Fibroblast of skin of abdomen (primary cell): ENCODE measurements around the gene FUOM. TPM values are rescaled to one million over a fixed set of nuclear protein-coding genes. Genes with fewer than 3 reads are reported as not detected.

Experiments used
- DNase-seq: peaks from one replicate; pipeline ENCODE4 v3.0.0-alpha.2; 2013
- polyA plus RNA-seq, 2 experiments: library from polyadenylated mRNA; unstranded; fragments of 120-200 nt; gene quantifications; one replicate each; pipeline ENCODE4 v1.2.1, GENCODE V29; 2013; ENCODE audit not compliant: insufficient read length in 2 of 2

FUOM gene, protein sequence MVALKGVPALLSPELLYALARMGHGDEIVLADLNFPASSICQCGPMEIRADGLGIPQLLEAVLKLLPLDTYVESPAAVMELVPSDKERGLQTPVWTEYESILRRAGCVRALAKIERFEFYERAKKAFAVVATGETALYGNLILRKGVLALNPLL
- polyA plus RNA-seq (2013, experiment 1 of 2; ENCODE audit: insufficient read length): 19.1 TPM
- polyA plus RNA-seq (2013, experiment 2 of 2; ENCODE audit: insufficient read length): 19.2 TPM

GRCh38 chr10:133357285-133358161 is at the start of gene FUOM:
TSS of gene FUOM (minus strand) at chr10:133358019. CDS start at chr10:133358007, 12 bp downstream.
- DNase-seq: peak; percentile 70

DNA sequence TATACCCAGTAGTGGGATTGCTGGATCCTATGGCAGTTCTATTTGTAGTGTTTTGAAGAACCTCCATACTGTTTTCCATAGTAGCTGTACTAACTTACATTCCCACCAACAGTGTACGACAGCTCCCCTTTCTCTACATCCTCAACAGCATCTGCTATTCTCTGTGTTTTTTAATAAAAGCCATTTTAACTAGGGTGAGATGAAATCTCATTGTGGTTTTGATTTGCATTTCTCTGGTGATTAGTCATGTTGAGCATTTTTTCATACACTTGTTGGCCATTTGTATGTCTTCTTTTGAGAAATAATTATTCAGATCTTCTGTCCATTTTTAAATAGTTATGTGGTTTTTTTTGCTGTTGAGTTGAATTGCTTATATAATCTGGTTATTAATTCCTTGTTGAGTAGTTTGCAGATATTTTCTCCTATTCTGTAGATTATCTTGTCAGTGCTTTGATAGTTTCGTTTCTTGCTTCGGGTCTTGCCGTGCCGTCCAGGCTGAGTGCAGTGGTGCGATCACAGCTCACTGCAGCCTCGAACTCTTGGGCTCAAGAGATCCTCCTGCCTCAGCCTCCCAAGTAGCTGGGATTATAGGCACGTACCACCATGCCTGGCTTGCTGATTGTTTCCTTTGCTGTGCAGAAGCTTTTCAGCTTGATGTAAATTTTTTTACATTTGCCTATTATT is 48.2 kb upstream of the FUOM start:
- DNase-seq: peak; percentile 68

DNA sequence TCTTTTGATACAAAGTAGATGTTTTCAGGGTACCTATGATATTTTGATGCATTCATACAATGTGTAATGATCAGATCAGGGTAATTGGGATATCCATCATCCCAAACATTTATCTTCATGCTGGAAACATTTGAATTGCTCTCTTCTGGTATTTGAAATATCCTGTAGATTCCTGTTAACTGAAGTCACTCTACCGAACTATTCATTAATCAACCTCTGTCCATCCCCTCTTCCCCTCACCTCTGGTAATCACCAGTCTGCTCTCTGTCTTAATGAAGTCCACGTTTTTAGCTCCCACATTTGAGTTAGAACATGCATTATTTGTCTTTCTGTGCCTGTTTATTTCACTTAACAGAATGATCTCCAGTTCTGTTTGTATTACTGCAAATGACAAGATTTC is 47.5 kb upstream of the FUOM start:
- peak; percentile 53 for DNase-seq

- DNase-seq: no peak
These were observed 46.0 kb upstream of the FUOM start for GRCh38 chr10:133403784-133404183.

DNA sequence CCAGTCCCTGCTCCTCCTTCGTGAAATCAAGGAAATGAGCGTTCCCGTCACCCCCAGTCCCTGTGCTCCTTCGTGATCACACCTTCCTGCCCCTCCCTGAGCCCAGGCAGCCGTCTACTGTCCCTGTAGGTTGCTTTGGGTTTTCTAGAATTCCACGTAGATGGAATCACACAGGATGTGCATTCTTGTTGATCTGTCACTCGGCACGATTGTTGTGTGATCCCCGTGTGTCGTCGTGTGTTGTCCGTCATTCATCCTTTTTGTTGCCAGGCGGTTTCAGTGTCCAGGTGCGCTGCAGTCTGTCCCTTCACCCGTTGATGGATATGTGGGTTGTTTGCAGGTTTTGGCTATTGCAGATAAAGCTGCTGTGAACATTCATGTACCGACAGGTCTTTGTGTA is 45.5 kb upstream of the FUOM start:
- DNase-seq: no peak

- no peak for DNase-seq
These were observed 44.3 kb upstream of the FUOM start for GRCh38 chr10:133401981-133402725.

- no peak for DNase-seq
These were observed 43.7 kb upstream of the FUOM start for GRCh38 chr10:133401500-133401899.

DNA sequence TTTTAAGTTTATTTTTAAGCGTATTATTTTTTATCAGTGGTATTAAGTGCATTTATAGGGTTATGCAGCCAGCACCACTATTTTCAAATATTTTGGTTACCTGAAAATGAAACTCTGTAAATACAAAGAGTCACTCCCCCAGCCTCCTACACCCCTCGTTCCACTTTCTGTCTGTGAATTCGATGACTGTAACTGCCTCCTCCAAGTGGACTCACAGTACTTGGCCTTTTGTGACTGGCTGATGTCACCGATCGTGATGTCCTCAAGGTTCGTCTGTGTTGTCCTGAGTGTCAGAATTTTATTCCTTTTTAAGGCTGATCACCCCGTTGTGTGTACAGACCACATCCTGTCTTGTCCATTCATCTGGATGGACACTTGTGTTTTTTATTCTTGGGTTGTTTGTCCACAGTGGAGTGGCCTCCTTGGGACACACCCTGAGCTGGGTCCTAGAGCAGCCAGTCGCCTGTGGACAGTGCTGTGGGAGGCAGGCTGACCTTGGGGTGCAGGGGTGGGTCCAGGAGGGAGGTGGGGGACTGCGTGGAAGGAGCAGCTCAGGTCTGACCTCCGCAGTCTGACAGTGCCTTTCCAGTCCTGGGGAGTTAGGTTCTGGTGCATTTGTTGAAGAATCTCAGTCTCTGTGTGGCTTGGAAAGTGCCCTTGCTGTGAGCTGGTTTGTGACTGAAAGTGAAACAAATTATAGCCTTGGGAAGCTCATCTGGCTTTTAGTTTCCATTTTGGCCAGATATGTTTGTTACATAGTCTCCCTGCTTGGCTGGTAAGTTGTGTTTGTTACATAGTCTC is 43.0 kb upstream of the FUOM start:
- no peak for DNase-seq

DNA sequence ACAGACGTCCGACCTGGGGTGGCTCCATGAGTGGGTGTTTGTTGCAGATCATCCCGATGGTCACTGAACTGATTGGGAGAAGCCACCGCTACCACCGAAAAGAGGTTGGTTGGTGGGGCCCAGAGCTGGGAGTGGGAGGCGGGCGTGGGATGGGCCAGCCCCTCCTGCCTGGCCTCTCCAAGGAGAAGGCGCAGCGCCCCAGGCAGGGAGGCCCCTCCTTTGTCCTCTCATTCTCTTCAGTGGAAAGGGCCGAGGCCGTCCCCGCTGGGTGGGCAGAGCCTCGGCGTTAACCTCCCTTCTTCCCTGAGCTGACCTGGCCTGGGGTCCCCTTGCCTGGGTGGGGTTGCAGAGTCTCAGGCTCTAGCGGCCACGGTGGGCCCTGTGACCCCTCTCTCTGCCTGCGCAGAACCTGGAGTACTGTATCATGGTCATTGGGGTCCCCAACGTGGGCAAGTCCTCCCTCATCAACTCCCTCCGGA is 41.3 kb upstream of the FUOM start:
- no peak for DNase-seq

GRCh38 chr10:133397938-133398337 is 40.1 kb upstream of the FUOM start:
- no peak for DNase-seq

GRCh38 chr10:133396035-133396624 is 38.3 kb upstream of the FUOM start:
- DNase-seq: no peak

DNA sequence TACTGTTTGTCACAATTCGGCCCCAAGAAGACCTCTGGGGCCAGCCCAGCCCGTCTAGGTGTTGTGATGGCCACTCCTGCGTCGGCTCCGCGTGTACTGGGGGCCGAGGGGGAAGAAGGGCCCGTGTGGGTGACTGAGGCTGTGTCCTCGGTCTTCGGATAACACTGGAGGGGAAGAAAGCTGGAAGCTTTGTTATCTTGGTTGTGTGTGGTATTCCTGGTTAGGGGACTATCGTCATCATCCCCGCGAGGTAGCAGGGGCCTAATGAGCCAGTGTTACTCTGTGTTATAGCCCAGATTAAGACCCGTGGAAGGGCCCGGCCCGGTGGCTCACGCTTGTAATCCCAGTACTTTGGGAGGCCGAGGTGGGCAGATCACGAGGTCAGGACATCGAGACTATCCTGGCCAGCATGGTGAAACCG is 37.0 kb upstream of the FUOM start:
- DNase-seq: no peak

DNA sequence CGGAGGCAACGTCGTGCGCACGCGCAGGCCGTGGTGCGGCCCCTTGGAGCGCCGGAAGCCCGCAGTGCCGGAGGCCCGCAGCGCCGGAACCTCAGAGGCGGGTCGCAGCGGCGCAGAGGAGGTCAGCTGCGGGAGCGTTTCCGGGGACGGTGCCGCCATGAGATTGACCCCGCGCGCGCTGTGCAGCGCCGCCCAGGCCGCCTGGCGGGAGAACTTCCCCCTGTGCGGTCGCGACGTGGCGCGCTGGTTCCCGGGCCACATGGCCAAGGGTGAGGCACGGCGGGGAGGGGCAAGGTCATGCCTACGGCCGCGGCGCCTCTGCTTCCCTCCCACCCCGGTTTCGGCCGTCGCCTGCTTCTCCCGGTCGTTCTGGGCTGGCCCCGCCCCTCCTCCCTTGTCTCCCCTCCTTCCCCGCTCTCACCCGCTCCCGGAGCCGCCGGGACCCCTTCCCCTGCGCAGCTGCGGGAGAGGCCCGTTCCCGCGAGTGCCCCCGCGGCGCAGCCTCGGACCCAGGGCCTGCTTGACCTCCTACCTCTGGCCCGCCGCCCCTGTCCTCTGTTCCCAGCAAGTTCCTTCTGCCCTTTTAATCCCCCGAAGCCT is 36.3 kb upstream of the FUOM start, which contains the start of gene MTG1:
Gene MTG1 (plus strand): TSS at position 94 of the 600 bp plus-strand sequence. CDS start 64 bp downstream, at position 158.
- peak; percentile 92 for DNase-seq

- DNase-seq: no peak
These were observed 35.7 kb upstream of the FUOM start for GRCh38 chr10:133393401-133394063.

GRCh38 chr10:133391761-133392518 is 34.1 kb upstream of the FUOM start:
- DNase-seq: no peak

- no peak for DNase-seq
These were observed 33.4 kb upstream of the FUOM start for GRCh38 chr10:133391249-133391635.

DNA sequence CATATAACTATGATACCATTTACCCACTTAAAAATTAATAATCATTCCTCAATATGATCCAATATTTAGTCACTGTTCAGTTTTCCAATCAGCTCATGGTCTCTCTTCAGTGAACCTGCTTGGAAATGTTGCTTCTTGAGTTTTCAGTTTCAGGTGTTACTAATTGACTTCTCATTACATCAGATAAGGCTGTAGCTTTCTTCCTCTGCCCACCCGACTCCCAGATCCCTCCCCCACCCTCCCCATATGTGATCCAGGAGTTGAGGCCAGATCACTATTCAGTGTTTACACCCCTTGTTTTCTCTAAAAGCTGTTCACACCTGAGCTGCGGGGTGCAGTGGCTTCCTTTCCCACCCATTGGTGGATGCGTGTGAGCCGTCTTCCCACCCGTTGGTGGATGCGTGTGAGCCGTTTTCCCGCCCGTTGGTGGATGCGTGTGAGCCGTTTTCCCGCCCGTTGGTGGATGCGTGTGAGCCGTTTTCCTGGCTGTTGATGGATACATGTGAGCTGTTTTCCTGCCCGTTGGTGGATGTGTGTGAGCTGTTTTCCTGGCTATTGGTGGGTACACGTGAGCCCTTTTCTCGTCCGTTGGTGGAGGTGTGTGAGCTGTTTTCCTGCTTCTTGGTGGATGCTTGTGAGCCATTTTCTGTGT is 32.9 kb upstream of the FUOM start:
- DNase-seq: no peak

DNA sequence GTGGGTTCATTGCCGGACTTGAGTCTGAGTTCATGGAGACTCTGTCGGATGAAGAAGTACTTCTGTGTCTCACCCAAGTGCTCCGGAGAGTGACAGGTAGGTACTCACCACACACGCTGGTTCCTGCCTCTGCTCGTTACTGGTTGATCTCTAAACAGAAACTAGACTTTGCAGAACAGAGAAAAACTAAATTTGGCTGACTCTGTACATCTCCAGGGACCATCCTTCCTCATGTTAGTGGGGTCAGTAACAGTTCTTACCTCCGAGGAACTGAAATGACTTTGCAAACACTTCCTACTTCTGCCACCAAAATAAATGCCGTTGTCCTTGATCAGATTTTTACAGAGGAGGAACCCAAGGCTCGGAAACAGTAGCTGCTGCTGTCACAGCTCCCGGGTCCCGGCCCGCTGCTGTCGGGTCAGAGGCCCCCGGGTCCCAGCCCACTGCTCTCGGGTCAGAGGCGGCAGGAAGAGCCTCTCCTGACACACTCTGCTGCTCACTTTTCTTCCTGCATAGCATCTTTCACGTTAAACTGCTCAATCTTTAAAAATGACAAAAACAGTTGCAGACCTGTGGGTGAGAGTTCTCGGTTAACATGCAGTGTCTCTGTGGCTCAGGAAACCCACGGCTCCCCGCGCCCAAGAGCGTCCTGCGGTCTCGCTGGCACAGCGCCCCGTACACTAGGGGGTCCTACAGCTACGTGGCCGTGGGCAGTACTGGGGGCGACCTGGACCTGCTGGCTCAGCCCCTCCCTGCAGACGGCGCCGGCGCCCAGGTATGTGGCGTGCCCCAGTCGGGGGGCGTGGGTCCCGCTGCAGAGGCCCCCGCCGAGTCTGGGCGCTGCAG is 31.4 kb upstream of the FUOM start:
- DNase-seq: no peak
